SK-N-SH treated with all-trans-retinoic acid at 6 μM for 48 hours (cell line): ENCODE results near the gene OR13A1.

Experiments used
- CSRNP3 ChIP-seq: fragments of 250-450 bp; sonication (Bioruptor Pico); IDR thresholded peaks from 2 replicates; pipeline ENCODE4 v1.5.1; 2021; ENCODE audit warnings: mild to moderate bottlenecking, moderate library complexity
- ESRRG ChIP-seq: fragments of 250-450 bp; sonication (Bioruptor Pico); IDR thresholded peaks from 2 replicates; pipeline ENCODE4 v1.6.1; 2021; ENCODE audit warnings: mild to moderate bottlenecking
- ZNF565 ChIP-seq: fragments of 450-650 bp; formaldehyde crosslinking; conservative IDR thresholded peaks from 2 replicates; pipeline ENCODE4 v1.5.0; 2020; ENCODE audit warnings: low read depth, mild to moderate bottlenecking, moderate library complexity
- TF ChIP-seq, protein P1 (sequence below): fragments of 250-450 bp; sonication (Bioruptor Pico); IDR thresholded peaks from 2 replicates; pipeline ENCODE4 v1.8.0; 2021; ENCODE audit warnings: low read depth, mild to moderate bottlenecking, moderate library complexity, borderline replicate concordance

GRCh38 chr10:45253183-45253914, 62.1 kb downstream of the OR13A1 start:
- TF ChIP-seq CSRNP3 (no peak), ESRRG (CRISPR knock-in tag) (no peak), ZNF565 (CRISPR knock-in tag) (no peak)
- TF ChIP-seq, protein P1, sequence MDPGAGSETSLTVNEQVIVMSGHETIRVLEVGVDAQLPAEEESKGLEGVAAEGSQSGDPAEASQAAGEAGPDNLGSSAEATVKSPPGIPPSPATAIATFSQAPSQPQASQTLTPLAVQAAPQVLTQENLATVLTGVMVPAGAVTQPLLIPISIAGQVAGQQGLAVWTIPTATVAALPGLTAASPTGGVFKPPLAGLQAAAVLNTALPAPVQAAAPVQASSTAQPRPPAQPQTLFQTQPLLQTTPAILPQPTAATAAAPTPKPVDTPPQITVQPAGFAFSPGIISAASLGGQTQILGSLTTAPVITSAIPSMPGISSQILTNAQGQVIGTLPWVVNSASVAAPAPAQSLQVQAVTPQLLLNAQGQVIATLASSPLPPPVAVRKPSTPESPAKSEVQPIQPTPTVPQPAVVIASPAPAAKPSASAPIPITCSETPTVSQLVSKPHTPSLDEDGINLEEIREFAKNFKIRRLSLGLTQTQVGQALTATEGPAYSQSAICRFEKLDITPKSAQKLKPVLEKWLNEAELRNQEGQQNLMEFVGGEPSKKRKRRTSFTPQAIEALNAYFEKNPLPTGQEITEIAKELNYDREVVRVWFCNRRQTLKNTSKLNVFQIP (CRISPR knock-in tag) = no peak
